Heart left ventricle (tissue), 16 donors: ENCODE results near the gene MATK. TPM values are rescaled to one million over a fixed set of nuclear protein-coding genes. Genes with fewer than 3 reads are reported as not detected.

Experiments
- ATAC-seq, 4 donors: fragments of 200-7000 bp; cut with Tn5 transposase; one replicate each; pipeline ENCODE4 v1.9.1; 2020 to 2022; ENCODE audit warnings: moderate library complexity in 4 of 4, mild to moderate bottlenecking in 3 of 4, moderate number of reproducible peaks in 1 of 4
- DNase-seq, 5 donors: peaks; one replicate each; pipeline ENCODE4 v3.0.0-alpha.2; 2020
- H3K27ac ChIP-seq, 12 donors: fragments of 200-600 bp; sonication (generic) in 4 of 12; one replicate each; pipeline versions ENCODE4 v1.5.0 to v1.8.0; 2016 to 2022; ENCODE audit warnings: mild to moderate bottlenecking in 2 of 12
- H3K27me3 ChIP-seq, 9 donors: fragments of 200-600 bp; sonication (generic) in 2 of 9; one replicate each; pipeline versions ENCODE4 v1.5.1 to v1.8.0; 2016 to 2022; ENCODE audit warnings: mild to moderate bottlenecking in 3 of 9
- H3K36me3 ChIP-seq, 9 donors: fragments of 200-600 bp; sonication (generic) in 2 of 9; one replicate each; pipeline versions ENCODE4 v1.5.0 to v1.8.0; 2018 to 2022; ENCODE audit warnings: mild to moderate bottlenecking in 2 of 9
- H3K4me1 ChIP-seq, 12 donors: fragments of 200-600 bp; sonication (generic) in 4 of 12; one replicate each; pipeline versions ENCODE4 v1.5.0 to v1.8.0; 2016 to 2022; ENCODE audit warnings: mild to moderate bottlenecking in 3 of 12
- H3K4me3 ChIP-seq, 12 donors: fragments of 200-600 bp; sonication (generic) in 4 of 12; one replicate each; pipeline versions ENCODE4 v1.5.0 to v1.8.0; 2017 to 2022; ENCODE audit warnings: mild to moderate bottlenecking in 9 of 12, moderate library complexity in 4 of 12
- H3K9me3 ChIP-seq, 12 donors: fragments of 200-600 bp; sonication (generic) in 4 of 12; one replicate each; pipeline versions ENCODE4 v1.5.0 to v1.8.0; 2016 to 2022; ENCODE audit warnings: mild to moderate bottlenecking in 1 of 12
- POLR2A ChIP-seq, 2 donors: fragments of 450-650 bp; IDR thresholded peaks; one replicate each; pipeline ENCODE4 v1.6.1; 2017; ENCODE audit warnings: antibody characterized with exemption in 2 of 2, mild to moderate bottlenecking in 2 of 2, moderate library complexity in 2 of 2
- WGBS, 4 donors: extraction: QIAGEN DNeasy Blood & Tissue Kit in 2 of 4; methylation state at CpG; one replicate each; pipeline versions ENCODE4 v1.1.5 to v1.1.7; 2013 to 2018; 5-methylcytosine and 5-hydroxymethylcytosine counted together
- intact Hi-C, 10 donors: fragments of 100-400 bp; cut with DNase I; formaldehyde crosslinking; loops; one replicate each; pipeline versions ENCODE4 v1.11.1 to v1.14.2; 2022
- long read RNA-seq, 3 donors: library from polyadenylated mRNA; unstranded; transcript quantifications; one replicate each; pipeline ENCODE4 v2.0.0, GENCODE V29; 2020 to 2021
- polyA plus RNA-seq, 2 donors: library from polyadenylated mRNA; stranded (reverse); fragments of 200-250 nt; gene quantifications; one replicate each; pipeline ENCODE4 v1.2.3, GENCODE V29; 2013
- total RNA-seq, 9 donors: library from RNA; depleted of rRNA in 2 of 9; stranded (reverse); fragments of >200 nt in 2 of 9; fragmentation: NEBNext Ultra II Directional in 3 of 9; extraction: Animal tissue kit (Norgen Biotek cat#: 25700) in 3 of 9; gene quantifications; one replicate each; pipeline versions ENCODE4 v1.1.0 to v1.2.4, GENCODE V29; 2016 to 2023
- TF ChIP-seq, protein P1 (sequence below), 12 donors: fragments of 200-600 bp; sonication (generic) in 4 of 12; IDR thresholded peaks; one replicate each; pipeline versions ENCODE4 v1.5.0 to v1.8.0; 2018 to 2022; ENCODE audit warnings: antibody characterized with exemption in 12 of 12, mild to moderate bottlenecking in 5 of 12
- donor health status: ischemic (EF 13 %, LVEDD 7.1; RV severe dilation, severe dysfunction).
- donor health status: healthy with polysubstance abuse.
- donor health status: DM: no; HTN: yes; CAD: no.
- donor health status: DM: no; HTN: no; CAD: no.
- donor health status: ischemic (EF 25% LVEDD 6.9; RV normal size, moderate dysfunction).
- donor health status: ischemic (EF 25% LVEDD 5.7; RV mildly dilated, moderate dysfunction).
- donor health status: healthy.
- donor health status: DM: yes; HTN: yes; CAD: no.
- donor health status: ischemic (EF 35%, LVEDD 5.7; RV mildly dilated, moderate dysfunction).
- donor health status: nonischemic (EF 11% LVEDD 7.7; RV severe dilation, severe dysfunction).
- donor health status: DM: yes; HTN: yes; CAD: no.
- donor health status: PGD.
- donor health status: ischemic (EF 29% LVEDD 5.4; RV normal size, mild dysfunction).
- donor health status: nonischemic (EF 23%, LVEDD 6.1; RV moderate dilation, normal function).

Gene MATK, protein sequence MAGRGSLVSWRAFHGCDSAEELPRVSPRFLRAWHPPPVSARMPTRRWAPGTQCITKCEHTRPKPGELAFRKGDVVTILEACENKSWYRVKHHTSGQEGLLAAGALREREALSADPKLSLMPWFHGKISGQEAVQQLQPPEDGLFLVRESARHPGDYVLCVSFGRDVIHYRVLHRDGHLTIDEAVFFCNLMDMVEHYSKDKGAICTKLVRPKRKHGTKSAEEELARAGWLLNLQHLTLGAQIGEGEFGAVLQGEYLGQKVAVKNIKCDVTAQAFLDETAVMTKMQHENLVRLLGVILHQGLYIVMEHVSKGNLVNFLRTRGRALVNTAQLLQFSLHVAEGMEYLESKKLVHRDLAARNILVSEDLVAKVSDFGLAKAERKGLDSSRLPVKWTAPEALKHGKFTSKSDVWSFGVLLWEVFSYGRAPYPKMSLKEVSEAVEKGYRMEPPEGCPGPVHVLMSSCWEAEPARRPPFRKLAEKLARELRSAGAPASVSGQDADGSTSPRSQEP
- 1 to 10 TPM in 4 of 9 donors, under 1 TPM in 5; 0.20 to 8.9 (median 0.70) TPM for total RNA-seq
- under 1 TPM; 0.57 to 1.00 TPM for polyA plus RNA-seq
- long read RNA-seq, donor 1, partial matches to known transcripts, result 0 of 1 reads
- long read RNA-seq, donor 1, other reads (novel, unspliced or antisense), result 0 of 1 reads
- long read RNA-seq, donor 2, partial matches to known transcripts, result 0 of 1 reads
- long read RNA-seq, donor 2, other reads (novel, unspliced or antisense), result 1 of 1 reads
- long read RNA-seq, donor 3, partial matches to known transcripts, result 0 of 1 reads
- long read RNA-seq, donor 3, other reads (novel, unspliced or antisense), result 0 of 1 reads

DNA sequence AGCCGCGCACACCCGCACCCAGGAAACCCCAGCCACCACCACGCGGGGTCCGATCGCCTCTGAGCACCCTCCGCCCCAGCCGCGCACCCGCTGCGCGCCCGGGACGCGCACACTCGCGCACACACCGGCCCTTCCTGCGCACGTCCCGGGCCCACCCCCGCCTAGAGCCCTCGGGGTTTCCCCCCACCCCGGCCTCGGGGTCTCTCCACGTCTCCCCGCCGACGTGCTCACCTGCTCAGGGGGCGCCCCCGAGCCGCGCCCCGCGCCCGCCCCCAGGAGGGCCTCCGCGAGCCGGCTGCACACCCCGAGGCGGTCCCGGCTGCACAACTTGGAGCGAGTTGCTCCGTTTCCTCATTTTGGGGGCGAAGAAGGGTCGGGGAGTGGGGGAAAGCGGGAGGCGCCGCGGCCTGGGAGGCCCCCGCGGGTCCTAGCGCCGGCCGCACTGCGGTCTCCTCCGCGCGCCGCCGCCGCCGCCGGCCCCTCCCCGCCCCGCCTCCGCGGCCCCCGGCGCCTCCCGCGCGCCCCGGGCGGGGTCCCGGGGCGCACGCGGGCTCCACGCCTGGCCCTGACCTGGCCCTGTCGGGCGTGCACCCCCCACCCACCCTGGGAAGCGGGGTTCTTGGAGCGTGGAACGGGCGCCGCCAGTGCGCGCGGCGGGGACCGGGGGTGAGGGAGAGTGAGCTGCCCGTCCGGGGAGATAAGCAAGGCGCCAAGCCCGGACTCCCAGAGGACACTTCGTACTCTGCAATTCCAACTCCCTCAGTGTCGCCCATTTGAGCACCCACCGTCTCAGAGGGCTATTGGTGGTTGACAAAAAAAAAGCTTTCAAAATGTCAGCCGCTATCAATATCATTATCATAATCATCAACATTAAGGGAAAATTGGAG, at the start of gene MATK:
TSS of gene MATK (minus strand) at position 444 of the 887 bp plus-strand sequence. CDS start 1,246 bp downstream, outside the sequence.
- no peak for TF ChIP-seq POLR2A (IDR thresholded peaks at IDR 0.05)
- TF ChIP-seq, protein P1, sequence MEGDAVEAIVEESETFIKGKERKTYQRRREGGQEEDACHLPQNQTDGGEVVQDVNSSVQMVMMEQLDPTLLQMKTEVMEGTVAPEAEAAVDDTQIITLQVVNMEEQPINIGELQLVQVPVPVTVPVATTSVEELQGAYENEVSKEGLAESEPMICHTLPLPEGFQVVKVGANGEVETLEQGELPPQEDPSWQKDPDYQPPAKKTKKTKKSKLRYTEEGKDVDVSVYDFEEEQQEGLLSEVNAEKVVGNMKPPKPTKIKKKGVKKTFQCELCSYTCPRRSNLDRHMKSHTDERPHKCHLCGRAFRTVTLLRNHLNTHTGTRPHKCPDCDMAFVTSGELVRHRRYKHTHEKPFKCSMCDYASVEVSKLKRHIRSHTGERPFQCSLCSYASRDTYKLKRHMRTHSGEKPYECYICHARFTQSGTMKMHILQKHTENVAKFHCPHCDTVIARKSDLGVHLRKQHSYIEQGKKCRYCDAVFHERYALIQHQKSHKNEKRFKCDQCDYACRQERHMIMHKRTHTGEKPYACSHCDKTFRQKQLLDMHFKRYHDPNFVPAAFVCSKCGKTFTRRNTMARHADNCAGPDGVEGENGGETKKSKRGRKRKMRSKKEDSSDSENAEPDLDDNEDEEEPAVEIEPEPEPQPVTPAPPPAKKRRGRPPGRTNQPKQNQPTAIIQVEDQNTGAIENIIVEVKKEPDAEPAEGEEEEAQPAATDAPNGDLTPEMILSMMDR (IDR thresholded peaks at IDR 0.05), result no peak
- Histone ChIP-seq H3K36me3 (no peaks in the 10 kb centered on the region), H3K27me3 (peaks cover 6 to 52% (median 27%) of the 10 kb centered on the region in 9 donors), H3K27ac (peak within 1 kb of the TSS in 1 of 12 donors; percentile 49), H3K4me1 (peaks cover 0 to 17% (median 0%) of the 10 kb centered on the region in 12 donors), H3K4me3 (peak within 1 kb of the TSS in 10 of 12 donors; percentile 10 to 59 (median 41)), H3K9me3 (peaks cover 0 to 18% (median 15%) of the 10 kb centered on the region in 12 donors)
- intact Hi-C loops, result loop anchor here in 1 of 10 donors (5.0 kb wide), 1 partner anchor 36 kb away; no protein-coding TSS in a partner anchor
- ATAC-seq (no peak), DNase-seq (no peak)
- WGBS, 4 donors, result 3 to 13% (median 7%) methylated on average over 23 to 100 of the region's 101 CpGs

DNA sequence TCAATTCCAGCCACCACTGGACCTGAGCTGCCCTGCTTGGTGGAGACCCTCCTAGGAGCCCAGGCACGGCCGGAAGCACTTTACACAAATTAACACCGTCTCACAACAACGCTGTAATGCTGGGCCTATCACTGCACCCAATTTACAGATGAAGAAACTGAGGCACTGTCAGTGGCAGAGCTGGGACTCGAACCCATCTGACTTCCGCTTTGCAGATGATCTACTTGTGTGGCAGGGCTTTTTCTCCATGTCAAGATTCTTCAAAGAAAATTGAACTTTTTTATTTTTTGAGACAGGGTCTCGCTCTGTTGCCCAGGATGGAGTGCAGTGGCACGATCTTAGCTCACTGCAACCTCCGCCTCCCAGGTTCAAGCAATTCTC, 48.9 kb upstream of the MATK start:
- Histone ChIP-seq H3K27ac (no peak overlapping the region), H3K27me3 (peaks cover 0 to 31% (median 5%) of the 10 kb centered on the region in 9 donors), H3K9me3 (no peaks in the 10 kb centered on the region), H3K4me3 (no peak overlapping the region), H3K36me3 (no peaks in the 10 kb centered on the region), H3K4me1 (no peaks in the 10 kb centered on the region)
- WGBS, 4 donors, result 89 to 94% (median 91%) methylated on average over 9 of the region's 9 CpGs
- intact Hi-C loops, result no loop called here
- DNase-seq (no peak), ATAC-seq (no peak)
- TF ChIP-seq POLR2A (IDR thresholded peaks at IDR 0.05), result no peak
- TF ChIP-seq, protein P1 (IDR thresholded peaks at IDR 0.05), result no peak

DNA sequence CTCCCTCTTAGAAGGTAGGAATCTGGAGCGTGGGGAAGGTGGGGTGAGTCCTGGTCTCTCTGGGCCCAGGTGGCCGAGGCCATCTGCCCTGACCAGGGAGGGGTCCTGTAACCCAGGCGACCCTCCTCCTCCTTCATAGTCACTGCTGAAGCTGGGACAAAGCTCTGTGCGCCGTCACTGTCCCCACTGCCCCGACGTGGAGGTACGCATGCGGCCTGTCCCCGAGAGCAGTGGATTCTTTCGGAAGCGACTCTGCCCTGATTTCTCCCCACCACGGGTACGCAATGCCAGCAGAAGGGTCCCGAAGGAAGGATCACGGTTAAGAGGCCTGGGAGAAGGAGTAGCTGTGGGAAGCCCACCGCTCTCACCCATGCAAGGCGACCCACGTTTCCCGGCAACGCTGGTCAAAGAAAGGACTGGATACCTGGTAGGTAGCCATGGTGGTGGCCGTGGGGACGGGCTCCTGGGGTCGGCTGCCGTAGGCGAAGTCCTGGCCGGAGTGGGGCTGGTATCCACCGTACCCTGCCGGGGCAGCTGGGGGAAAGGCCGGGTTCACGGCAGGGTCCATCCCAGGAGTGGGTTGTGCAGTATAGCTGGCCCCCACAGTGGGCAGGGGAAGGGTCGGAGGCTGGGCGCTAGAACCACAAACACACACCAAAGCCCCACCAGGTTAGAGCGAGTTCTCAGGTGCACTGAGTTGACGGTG, 48.3 kb upstream of the MATK start:
- H3K4me1 ChIP-seq, result no peaks in the 10 kb centered on the region
- TF ChIP-seq POLR2A (IDR thresholded peaks at IDR 0.05), result no peak
- TF ChIP-seq, protein P1 (IDR thresholded peaks at IDR 0.05), result no peak
- intact Hi-C loops, result no loop called here
- ATAC-seq (no peak), DNase-seq (no peak)
- peaks cover 0 to 33% (median 5%) of the 10 kb centered on the region in 9 donors for H3K27me3 ChIP-seq
- H3K36me3 ChIP-seq, result no peaks in the 10 kb centered on the region
- no peak overlapping the region for H3K27ac ChIP-seq
- H3K9me3 ChIP-seq, result no peaks in the 10 kb centered on the region
- no peak overlapping the region for H3K4me3 ChIP-seq
- 86 to 90% (median 87%) methylated on average over 34 to 35 of the region's 35 CpGs for WGBS, 4 donors
